HL-60/S4 treated with phorbol 12-myristate 13-acetate at 8.2 ng/mL for 4 days and 3 days (cell line): Measurements from ENCODE around the gene THOC7.

Experiments used
- in situ Hi-C: fragments of 300-500 bp; cut with MboI; formaldehyde crosslinking; loops from 2 replicates; pipeline ENCODE4 v1.15.0; 2022; ENCODE audit warnings: low sequenced_read_pairs

THOC7 gene

DNA sequence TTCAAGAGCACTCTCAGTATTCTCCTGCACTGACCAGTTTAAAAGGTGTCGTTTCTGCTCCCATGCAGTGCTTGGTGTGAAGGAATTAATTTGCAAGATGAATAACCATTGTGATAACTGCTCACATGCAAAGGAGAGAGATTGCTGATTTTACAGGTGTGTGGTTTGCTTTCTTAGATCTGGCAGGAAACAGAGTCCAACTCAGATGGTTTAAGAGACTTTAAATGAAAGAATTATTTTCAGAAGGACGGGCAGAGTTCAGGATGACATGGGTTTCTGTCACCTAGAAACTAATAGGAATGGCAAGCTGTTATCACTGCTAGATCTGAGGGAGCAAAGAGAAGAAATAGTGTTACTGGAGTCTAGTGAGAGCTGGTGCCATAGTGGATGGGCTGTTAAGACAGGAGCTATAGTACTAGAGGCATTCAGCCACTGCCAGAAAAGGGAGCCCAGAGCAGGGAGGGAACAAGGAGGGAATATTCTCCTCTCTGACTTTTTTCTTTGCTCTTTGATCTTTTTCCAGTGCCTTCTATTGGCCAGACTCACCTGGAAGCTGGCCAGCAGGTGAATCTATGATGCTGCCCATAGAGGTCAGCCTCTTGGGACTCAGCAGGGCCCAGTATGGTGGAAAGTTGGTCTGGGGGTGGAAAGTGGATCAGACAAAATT lies 14.9 kb upstream of the THOC7 start:
- in situ Hi-C loops: no loop called here

DNA sequence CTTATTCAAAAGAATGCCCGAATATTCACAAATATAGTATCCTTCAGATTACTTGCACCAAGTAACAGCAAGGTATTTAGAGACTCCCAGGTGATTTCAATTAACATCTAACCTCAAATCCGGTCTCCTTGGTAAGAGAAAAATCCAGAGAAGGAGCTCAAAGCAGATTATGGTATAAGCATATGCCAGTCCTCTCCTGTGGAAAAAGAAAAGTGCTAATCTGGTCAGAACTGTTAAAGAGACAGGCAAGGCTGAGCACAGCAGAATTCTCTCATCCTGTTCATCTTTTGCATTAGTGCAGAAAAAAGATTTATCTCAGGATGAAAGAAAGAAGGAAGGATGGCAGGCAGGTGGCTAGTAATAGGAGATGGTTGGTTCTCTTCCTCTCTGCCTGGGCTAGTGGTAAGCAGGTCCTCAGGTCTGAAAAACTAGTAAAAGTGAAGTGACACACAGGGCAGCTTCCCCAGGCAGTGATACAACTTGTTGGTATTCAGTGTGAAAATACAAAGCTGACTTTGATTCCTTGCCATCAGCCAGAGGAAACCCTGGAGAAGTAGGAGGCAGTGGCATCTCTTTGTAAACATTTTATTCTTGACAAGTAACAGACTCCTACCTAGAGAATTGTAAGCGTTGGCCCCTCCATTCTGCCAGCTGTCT lies 14.3 kb upstream of the THOC7 start:
- in situ Hi-C loops: no loop called here

DNA sequence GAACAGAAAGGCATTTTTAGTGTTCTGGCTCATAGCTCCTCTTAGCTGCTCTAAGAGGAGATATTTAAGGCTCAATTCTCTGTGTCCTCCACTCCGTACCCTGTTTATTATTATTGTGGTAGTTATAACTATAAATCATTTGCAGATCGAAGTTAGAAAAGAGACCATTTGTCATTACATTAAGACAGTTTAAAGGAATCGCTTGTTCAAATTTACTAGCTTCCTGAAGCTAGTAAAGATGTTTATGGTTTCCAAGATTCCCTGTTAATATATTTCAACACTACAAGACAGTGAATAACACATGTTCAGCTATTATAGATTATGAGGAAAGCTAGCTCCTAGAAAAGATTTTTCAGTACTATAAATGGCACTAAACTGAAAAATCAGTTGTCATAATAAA lies 12.7 kb upstream of the THOC7 start:
- in situ Hi-C loops: no loop called here

DNA sequence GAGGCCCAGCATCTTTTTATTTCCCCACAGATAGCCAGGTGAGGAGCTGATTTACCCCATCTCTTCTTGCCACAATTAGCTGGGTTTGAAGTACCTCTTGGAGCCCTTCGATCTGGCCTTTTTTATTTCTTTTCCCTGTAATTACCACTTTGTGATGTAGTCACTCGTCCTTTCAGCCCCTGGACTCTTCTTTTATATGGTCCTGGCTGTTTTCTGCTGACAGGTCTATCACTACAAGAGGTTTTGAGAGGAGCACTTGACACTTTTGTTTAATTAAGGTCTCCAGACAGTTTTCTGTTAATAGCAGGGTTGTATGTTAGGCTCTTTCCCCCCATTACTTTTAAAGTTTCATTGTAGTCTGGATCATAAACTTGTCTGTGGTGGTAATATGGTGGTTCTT lies 11.9 kb upstream of the THOC7 start:
- in situ Hi-C loops: no loop called here

DNA sequence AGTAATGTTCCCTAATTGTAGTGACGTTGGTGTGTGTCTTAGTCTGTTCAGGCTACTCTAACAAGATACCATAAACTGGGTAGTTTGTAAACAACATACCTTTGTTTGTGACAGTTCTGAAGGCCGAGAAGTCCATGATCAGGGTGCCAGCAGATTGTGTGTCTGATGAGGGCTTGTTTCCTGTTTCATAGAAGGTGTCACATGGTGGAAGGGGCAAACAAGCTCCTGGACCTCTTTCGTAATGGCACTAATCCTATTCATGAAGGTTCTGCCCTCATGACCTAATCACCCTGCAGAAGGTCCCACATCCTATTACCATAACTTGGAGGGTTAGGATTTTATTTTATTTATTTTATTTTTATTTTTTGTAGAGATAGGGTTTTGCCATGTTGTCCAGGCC lies 11.2 kb upstream of the THOC7 start:
- in situ Hi-C loops: no loop called here

DNA sequence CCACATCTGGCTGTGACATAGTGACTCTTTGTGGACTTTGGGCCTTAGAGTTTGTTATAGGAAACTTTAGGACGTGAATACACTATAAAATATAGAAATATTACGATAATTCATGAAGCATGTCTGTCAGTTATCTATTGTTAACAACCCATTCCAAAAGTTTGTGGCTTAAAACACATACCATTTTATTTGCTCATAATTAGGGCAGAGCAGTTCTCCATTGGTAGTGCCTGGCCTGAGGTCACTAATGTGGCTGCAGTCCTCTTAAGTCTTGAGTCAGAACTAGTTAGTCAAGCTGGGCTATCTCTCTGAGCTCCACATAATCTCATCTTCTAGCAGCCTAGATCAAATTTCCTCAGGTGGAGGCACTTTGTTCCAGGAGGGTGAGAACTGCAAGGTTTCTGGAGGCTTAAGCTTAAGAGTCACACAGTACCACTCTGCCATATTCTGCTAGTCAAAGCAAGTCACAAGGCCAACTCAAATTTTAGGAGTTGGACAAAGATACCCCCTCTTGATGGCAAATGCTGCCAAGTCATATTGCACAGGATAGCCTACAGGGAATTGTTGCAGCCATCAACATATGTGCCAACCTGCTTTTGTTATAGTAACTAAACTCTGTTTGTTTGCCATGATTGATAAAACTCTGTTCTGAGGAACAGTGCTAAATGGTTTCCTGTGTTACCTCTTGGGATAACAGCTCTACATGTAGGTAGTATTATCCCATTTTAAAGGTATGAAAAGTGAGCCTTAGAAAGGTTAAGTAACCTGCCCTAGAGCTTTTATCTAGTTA lies 8.7 kb upstream of the THOC7 start:
- in situ Hi-C loops: no loop called here

DNA sequence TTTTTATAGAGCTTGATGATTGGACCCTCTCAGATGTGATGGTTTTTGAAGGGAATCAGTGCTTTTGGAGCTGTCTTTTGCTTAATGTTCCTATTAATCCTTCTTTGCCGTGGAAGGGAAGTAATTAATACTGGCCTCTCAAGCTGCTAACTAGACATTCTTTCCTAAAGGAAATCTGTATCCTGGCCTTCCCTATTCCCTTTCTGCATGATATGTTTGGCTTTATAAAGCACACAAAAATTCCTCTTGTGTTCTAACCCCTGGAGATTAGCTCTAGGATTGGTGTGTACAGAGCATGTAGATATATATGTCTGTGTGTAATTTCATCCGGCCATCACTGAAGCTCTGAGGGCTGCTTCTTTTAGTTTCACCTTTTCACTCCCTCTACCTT lies 7.0 kb upstream of the THOC7 start:
- in situ Hi-C loops: no loop called here

DNA sequence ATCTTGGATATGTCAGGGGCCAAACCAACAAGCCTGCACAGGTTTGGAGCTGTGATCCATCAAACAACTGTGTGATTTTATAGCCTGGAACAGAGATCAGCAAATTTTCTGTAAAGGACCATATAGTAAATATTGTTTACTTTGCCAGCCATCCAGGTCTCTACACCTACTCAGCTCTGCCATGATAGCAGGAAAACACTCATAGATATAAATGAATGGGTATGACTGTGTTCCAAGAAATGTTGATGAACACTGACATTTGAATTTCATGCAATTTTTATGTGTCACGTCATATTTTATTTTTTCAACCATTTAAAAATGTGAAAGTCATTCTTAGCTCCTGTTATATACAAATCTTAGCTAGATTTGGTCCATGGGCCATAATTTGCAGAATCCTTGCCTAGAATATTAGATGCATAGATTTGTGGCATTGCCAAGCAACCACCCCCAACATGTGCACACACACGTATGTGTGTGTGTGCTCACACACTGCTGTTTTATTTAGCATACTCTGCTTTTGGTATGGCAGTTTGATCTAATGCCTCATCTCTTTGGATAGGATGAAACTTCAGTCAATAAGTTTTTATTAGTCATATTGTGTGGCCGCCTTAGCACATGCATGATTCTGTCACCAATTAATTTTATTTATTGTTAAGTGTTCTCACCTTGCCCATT lies 6.5 kb upstream of the THOC7 start:
- in situ Hi-C loops: no loop called here

DNA sequence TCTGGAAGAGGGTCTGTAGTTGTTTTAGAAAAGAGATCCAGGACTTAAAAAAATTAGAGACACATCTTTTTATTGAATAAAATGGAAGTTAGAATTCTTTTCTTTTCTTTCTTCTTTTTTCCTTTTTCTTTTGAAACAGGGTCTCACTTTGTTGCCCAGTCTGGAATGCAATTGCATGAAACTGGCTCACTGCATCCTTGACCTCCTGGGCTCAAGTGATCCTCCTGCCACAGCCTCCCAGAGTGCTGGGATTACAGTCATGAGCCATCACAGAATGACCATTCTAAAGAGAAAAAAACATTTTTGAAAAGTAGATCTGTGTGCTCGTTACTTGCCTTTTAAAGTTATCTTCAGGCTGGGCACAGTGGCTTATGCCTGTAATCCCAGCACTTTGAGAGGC lies 3.6 kb upstream of the THOC7 start:
- in situ Hi-C loops: no loop called here

DNA sequence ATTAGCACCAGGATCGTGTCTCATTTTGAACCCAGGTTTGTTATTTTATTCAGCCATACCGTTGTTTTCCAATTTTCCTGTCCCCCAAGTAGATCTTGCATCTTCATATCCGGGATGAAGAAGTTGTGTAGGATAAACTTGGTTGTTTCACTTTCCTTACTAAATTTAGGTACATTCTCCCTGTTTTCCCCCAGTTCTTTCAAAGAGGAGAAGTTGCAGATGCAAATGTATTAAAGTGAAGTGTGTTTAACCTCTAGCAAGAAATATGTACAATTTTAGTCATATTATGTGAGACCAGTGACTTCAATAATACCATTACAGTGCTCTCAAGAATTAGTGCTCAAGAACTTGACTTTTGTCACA lies 1.3 kb upstream of the THOC7 start:
- in situ Hi-C loops: no loop called here

DNA sequence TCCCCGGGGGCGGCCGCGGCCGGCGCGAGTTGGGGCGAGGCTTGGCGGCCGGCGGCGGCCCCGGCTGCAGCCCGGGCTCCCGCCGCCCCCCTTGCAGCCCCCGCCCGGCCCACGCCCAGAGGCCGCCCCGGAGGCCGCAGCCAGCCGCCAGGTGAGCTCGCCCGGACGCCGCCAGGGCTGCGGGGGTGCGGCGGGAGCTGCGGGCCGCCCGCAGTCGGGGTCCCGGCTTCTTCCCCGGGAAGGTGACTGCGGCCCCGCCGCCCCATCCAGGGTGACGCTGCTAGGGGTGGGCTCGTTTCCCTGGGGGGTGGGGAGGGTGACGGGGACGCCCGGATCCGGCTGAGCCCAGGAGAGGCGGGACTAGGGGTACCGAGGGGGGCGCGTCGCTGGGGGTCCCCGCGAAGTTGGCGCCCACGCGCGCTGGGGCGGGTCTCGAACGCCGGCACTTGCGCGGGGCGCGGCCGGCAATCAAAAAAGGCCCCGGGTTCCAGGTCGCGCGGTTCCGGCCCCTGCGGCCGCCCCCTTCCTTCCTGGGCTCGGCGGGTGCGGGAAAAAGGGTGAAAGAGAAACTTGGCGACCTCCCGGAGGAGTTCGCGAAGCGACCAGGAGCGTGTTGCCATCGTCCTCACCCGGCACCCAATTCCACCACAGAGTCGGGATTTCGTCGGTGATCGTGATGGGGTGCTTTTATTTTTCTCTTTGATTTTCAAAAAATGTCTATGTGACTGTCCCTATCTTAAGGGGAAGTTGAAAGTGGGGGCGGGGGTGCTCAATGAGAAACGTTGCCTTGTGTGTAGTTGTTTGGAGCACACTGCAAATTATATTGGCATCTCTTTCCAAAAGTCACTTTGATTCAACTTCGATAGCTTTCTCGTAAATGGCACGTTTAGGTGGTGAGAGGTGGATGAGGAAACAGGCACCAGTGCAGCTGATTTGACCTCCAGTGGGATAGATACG lies 681 bp upstream of the THOC7 start:
- in situ Hi-C loops: no loop called here

DNA sequence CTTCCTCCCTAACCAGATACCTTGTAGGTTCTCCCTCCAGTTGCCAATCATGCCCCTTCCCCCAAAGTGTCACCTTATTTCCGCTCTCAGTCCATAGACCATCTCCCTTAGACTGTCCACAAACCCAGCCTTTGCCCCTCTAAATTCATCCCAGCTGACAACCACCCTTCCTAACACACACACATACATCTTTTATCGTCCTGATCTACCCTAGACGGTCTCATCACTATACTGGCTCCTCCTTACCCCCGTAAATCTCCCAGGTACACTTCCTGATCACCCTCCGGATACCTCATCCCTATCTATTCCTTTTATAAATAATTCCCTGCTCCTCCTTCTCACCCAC lies 828 bp downstream of the THOC7 start:
- in situ Hi-C loops: no loop called here

DNA sequence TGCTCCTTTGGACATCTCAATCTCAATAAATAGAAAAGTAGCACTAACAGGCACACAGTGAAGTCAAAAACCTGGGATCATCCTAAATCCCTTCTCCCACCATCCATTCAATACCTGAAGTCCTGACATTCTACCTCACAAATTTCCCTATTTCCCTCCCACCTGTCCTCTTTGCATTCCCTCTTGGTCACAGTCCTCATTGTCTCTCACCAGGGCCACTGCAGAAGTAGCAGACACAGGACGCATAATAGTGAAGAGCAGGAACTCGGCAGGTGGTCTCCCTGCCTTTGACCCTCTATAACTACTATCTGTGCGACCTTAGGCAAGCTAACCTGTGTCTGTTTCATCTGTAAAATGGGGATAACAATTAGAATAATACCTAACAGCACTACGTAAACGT lies 2.3 kb downstream of the THOC7 start:
- in situ Hi-C loops: no loop called here

DNA sequence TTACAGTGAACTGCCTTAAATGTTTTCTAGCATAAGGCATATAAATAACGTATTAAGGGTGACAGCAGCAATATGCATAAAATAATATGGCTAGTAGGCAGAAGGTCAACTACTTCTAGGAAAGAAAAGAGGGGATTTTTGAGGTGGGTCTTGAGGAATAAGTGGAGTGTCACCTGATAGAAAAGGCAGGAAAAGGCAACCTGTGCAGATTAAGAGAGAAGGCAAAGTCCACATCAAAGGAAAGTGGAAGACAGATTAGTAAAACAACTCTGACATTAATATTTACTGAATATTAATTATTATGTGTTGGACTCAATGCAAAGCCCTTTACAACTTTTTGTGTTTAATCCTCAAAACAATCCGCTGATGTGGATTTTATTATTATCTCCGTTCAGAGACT lies 2.8 kb downstream of the THOC7 start:
- in situ Hi-C loops: no loop called here

DNA sequence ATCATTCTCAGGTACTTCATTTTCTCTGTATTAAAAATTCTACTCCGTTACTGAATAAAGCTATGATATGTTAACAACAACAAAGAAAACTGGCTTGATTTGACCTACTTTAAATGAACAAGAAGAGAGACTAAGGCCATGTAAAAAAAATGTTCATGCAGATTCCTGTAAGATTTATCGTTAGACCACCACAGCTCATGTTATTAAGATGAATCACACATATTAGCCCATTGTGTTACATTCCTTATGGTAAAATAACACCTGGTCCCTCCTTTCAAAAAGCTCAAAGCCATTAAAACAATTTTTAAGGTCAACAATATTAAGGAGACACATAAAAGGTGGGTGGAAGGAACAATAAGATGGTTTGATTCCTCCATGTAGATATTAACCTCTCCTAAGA lies 6.3 kb downstream of the THOC7 start:
- in situ Hi-C loops: no loop called here

DNA sequence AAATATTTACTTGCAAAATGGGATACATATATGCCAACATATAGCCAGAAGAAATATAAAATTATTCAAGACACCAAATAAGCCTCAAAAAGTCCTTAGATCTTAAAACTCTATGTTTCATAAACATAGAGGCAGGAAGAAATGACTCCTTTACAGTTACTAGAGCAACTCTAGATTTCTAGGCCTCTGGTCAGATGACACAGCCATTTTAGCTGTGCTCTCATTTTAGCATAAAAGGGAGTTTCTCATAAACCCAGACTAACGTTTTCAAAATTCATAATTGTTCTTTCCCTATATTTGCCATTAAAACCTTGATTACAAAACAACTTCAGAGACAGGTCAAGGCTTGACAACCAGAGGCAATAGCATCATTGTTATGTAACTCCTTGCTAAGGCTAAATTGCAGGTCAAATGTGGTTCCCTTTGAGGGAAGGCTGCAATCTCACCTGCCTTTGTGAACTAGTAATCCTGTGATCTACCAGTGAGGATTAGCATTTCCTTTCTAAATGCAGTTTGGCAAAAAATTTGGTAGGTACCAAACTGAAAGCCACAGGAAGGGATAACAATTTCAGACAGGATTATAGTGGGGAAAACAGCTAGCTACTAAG lies 8.2 kb downstream of the THOC7 start:
- in situ Hi-C loops: no loop called here

DNA sequence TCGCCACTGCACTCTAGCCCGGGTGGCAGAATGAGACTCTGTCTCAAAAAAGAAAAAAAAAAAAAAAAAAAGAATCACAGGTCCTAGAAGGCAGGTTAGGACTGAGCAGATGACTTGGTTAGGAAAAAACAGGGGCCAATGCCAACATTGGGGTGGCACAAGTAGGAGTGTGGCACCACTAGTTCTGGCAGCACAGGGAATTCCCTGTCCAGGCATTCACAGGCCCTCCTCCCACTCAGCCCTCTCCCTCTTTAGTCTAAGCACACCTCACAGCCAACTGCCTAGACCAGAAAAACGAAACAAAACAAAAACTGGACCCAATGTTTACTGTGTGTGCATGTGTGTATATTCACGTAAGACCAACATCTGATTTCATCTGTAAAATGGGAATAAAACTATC lies 10.5 kb downstream of the THOC7 start:
- in situ Hi-C loops: no loop called here

DNA sequence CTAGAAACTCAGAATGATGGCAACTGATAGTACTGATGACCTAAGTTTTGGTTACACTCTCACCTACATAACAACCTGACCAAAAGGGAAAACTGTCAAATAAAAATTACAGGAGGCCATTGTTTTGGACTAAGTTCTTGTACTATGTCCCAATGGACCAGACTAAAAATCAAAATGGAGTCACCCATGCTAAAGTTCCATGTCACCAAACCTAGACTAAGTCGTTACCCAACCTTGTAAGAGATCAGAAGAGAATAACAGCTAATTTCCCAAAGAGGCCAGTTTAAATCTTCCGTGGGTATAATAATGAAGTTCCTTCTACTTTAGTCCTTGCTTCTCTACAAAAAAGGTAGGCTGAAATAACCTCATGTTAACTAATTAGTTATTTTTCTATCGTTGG lies 12.3 kb downstream of the THOC7 start:
- in situ Hi-C loops: no loop called here

DNA sequence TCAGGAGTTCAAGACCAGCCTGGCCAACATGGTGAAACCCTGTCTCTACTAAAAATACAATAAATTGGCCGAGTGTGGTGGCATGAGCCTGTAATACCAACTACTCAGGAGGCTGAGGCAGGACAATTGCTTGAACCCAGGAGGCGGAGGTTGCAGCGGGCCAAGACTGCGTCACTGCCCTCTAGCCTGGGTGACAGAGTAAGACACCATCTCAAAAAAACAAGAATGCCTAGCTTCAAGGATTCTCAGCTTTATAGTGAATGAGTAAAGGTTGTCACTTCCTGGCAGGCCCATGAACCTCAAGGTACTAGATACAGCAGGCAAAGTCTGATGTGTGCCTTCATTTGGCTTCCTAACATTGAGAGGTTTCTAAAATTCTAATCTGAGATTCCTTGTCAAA lies 14.4 kb downstream of the THOC7 start:
- in situ Hi-C loops: no loop called here

DNA sequence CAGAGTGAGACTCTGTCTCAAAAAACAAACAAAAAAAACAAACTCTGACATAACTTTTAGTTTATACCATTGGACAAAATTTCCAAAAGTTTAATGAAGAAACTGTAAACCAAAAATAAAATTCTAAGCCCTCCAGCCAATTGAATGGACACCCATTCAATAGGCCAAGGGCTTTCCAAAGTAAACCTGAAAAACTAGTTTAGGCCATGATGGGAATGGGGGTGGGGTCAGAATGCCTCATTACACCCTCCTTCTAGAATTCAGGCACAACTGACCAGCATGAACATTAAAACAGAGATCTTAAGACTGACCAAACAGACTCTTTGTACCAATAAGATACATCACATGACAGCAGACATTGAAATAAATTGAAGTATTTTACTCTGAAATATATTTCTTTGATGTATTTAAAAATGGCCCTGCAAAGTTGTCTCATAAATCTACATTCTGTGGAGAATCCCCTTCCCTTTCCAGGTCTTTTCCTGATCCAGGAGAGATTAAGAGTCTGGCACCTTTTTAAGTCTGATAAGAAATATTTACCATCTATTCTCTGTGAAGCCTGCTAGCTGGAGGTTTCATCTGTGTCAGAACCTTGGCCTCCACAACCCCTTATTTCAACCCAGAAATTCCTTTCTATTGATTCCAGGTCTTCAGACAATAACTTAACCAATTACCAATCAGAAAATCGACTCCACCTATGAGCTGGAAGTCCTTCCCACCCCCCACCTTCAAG lies 15.7 kb downstream of the THOC7 start:
- in situ Hi-C loops: no loop called here
